NCI-H2196 treated with DMSO at 0.1 percent for 48 hours (cell line): Measurements from ENCODE around the gene DISP2.
A peak's percentile ranks its signal among the peaks of the same experiment; 100 is the strongest.

Source experiments
- DNase-seq: peaks from one replicate; lab custom pipeline; 2025; ENCODE audit not compliant: unreplicated experiment; lab: John Stamatoyannopoulos, UW

Gene DISP2, protein sequence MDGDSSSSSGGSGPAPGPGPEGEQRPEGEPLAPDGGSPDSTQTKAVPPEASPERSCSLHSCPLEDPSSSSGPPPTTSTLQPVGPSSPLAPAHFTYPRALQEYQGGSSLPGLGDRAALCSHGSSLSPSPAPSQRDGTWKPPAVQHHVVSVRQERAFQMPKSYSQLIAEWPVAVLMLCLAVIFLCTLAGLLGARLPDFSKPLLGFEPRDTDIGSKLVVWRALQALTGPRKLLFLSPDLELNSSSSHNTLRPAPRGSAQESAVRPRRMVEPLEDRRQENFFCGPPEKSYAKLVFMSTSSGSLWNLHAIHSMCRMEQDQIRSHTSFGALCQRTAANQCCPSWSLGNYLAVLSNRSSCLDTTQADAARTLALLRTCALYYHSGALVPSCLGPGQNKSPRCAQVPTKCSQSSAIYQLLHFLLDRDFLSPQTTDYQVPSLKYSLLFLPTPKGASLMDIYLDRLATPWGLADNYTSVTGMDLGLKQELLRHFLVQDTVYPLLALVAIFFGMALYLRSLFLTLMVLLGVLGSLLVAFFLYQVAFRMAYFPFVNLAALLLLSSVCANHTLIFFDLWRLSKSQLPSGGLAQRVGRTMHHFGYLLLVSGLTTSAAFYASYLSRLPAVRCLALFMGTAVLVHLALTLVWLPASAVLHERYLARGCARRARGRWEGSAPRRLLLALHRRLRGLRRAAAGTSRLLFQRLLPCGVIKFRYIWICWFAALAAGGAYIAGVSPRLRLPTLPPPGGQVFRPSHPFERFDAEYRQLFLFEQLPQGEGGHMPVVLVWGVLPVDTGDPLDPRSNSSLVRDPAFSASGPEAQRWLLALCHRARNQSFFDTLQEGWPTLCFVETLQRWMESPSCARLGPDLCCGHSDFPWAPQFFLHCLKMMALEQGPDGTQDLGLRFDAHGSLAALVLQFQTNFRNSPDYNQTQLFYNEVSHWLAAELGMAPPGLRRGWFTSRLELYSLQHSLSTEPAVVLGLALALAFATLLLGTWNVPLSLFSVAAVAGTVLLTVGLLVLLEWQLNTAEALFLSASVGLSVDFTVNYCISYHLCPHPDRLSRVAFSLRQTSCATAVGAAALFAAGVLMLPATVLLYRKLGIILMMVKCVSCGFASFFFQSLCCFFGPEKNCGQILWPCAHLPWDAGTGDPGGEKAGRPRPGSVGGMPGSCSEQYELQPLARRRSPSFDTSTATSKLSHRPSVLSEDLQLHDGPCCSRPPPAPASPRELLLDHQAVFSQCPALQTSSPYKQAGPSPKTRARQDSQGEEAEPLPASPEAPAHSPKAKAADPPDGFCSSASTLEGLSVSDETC (N-terminal part only)

DNA sequence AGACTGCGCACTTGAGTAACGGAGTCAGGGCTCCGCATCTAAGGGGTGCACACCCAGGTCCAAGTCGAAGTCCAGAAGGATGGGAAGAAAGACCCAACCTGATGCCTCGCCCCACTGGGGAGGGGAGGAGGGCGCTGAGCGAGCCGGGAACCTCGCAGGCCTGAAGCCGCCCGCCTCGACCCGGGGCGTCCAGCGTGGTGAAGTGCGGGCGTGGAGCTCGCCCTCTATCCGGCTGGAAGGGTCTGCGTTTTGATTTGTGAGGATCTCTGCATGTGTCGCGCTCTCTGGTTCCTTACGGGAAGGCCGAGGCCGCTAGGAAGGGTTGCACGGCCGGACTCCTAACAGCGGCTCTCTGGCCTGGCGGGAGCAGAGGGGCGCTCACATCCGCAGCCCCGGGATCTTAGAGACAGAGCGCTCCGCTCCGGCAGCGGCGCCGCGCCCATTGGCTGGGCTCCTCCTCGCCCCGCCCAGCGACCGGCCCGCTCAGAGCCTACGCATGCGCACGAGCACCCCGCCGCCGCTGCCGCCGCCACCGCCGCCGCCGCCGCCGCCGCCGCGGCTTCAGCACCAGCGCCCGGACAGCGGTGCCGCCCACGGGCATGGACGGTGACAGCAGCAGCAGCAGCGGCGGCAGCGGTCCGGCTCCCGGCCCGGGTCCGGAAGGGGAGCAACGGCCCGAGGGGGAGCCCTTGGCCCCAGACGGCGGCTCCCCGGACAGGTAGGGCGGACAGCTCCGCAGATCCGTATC lies at the start of gene DISP2:
Gene DISP2 (plus strand): TSS at position 497 of the 748 bp plus-strand sequence. CDS start 103 bp downstream, at position 600.
- DNase-seq = peak; percentile 56

DNA sequence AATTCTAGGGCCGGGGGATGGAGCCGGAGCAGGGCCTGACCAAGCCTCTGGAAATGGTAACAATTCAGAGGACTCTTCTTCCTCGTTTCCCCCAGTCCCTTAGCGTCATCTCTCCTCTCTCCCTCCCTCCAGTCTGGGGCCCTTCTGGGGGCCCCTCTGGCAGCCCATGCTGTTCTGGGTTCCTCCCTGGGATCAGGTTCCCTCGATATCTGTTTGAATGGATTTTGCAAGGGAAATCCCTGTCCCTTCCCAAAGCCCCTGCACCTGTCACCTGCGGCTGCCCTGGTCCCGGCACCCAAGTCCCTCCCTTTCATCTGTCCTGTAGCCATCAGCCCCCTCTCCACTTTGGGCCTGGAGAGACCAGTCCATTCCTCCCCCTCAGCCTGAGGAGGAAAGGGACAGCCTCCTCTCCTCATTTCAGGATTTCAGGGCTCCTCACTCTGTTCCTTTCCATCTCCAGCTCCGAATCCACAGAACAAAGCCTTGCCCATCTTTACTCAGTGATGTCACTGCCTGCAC lies 48.6 kb upstream of the DISP2 start:
- DNase-seq = no peak

DNA sequence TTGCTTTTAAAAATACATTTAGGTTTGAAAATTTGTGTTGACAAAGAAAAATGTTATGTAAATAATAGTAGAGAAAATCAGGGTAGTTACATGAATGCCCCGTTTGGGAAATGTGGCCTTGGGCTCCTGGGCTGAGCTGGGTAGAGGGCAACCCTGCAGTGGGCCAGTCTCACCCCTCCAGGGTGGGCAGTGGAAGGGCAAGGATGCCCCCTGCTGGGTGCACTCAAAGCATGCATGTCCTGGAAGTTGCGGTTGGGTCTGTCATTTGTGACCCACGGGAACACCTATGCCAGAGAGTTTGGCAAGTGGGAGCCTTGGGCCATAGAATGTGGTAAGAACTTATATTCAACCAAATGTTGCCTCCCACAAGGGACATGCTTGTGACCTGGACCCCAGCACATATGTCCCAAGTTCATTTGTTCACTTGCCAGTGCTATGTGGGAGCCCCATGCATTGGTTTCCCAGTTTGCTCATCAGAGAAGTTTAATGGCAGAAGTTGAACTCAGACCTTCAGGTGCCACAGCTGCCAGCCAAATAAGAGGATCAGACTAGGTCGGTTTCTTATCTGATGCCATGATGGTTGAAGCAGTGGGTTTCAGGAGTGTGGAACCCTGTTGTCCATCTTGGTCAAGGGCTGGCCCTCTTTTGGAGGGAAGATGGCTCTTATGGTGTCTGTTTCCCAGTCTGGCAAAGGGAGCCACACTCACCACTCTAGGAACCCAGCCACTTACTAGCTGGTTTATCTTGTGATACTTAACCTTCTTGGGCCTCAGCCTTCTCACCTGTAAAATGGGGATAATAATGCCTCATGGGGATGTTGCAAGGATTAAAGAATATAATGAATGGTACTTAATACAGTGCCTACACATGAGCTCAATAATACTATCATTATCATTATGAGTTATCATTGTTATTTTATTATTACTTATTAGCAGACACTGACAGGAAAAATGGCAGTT lies 47.7 kb upstream of the DISP2 start:
- DNase-seq = no peak

DNA sequence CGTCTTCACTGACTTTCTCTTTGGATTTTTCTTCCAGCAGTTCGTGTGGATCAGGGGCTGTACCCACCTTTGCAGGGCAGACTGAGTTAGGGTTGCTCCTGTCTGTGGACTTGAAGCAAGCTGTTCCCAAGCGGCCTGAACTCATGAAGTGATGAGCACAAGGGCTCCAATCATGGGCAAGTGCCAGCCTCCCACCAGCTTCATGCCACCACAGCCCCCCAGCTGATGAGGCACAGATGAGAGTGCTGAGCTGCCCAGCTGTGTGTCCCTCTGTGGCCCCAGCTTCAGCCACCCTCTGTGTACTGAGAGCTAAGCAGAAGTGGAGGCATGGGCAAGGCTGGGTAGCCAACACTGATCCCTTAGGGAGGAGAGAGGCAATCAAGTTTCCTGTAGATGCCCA lies 47.0 kb upstream of the DISP2 start:
- no peak for DNase-seq

DNA sequence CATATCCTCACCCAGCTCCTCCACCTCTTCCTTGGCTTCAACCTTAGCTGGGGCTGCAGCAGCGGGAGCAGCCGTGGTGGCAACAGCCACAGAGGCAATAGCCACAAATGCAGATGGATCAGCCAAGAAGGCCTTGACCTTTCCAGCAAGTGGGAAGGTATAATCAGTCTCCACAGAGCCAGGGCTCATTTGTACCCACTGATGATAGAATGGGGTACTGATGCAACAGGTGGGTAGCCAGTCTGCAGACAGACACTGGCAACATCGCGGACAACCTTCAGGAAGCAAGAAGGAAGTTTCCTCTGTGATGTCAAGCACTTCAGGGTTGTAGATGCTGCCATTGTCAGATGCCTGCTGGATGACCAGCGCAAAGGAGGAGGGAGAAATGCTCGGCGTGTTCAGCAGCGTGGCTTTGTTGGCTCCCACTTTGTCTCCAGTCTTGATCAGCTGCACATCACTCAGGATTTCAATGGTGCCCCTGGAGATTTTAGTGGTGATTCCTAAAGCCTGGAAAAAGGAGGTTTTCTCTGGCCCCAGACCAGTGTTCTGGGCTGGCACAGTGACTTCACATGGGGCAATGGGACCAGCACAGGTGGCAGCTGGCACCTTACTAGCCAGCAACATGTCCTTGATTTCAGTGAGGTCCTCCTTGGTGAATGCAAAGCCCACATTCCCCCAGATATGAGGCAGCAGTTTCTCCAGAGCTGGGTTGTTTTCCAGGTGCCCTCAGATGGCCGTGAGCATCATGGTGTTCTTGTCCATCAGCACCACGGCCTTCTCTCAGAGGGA lies 45.5 kb upstream of the DISP2 start:
- no peak for DNase-seq

DNA sequence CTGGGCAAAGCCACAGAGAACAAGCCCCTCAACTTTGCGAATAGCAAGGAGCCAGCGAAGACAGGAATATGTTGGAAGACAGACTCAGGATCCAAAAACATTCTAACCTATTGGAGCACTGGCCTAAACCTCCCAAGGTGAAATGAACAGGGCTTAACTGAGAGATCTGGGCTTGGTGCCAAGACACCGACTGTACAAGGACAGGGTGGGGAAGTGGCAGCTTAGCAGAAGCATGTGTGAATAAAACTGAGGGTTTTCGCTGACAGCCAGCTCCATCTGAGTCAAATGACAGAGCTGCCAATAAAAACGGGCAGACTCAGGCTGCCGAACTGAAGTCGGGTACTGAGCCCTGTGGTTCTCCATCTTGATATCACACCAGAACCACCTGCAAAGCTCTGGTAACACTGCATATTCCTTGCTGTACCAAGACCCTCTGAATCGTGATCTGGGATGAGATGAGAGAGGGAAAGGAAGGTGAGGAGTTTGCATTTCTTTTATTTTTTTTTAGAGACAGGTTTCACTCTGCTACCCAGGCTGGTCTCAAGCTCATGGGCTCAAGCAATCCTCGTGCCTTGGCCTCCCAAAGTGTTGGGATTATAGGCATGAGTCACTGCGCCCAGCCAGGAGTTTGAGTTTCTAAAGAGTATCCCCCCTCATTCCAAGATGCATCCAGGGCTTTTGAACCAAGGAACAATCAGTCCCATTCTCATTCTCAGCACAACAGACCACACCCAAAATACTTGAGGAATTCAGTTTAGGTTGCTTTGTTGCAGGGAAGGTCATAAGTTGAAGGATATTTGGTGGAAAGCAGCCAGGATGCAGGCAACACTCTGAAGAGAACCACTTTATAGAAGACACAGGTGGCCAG lies 44.3 kb upstream of the DISP2 start:
- no peak for DNase-seq

DNA sequence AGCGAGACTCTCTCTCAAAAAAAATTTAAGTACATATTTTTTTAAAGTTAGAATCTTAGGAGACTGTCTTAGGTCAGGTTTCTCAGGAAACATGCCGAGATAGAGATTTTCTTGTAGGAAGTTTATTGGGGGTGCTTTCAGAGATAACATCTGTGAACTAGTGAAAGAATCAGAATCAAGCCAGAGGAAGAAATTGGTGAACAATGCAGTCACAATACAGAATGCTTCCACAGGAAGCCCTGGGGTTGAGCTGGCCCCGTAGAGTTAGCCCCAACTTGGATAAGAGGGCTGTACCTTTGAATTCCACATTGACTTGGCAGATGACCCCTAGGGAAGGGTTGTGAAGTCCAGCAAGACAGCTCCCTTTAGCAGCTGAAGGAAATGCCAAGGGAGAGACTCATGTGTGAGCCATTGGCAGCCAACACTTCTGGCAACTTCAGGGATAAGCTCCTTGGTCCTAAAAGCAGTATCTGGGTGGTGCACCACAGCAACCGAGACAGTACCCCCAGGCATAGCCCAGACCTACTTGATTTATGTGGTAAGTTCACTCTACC lies 43.2 kb upstream of the DISP2 start:
- DNase-seq = no peak

DNA sequence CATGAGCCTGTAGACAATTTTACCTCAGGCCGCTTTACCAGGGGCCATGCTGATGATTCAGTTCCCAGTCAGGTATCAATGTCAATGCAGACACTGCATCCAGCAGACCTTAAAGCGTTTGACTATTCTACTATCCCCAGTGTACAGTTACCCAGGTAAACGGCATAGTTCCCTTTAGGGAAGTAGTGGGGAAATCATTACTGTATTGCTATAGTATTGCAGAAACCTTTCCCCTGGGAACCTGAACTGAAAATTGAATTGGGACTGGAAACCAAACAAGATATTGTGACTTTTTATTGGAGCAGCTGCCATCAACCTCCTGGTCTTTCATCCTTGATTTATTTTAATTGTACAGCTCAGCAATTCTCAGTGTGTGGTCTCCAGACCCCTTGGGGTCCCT lies 41.1 kb upstream of the DISP2 start:
- no peak for DNase-seq

DNA sequence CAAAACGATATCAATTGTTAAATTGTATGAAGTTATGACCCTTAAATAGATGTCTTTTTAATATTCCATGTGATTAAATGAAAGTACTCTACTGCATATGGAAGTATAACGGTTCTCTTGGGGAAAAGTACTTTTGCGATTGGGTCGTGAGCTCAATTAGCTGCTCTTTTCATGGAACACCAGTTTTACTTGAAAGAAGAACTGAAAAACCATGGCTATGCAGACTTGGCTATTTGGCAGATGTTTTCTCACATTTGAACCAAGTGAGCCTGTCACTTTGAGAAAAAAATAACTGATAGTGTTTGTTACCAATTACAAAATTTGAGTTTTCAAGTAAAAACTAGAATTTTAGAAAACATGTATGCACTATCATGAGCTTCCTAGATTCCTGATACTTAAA lies 40.4 kb upstream of the DISP2 start:
- no peak for DNase-seq

DNA sequence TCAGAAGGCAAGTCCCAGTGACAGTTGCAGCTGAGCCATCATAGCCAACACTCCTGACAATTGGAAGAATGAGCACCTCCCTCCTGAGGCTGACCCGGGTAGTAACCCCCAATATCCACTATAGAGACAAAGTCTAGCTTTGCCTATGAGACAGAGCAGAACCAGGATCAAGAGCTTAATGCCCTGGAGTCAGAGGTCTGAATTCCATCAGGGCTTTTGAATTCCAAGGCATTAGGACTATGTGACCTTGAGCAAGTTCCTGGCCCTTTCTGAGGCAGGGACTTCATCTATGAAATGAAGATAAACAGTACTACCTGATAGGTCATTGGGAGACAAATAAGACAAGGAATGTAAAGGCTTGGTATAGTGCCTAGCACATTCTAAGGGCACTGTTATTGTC lies 37.6 kb upstream of the DISP2 start:
- DNase-seq = no peak

DNA sequence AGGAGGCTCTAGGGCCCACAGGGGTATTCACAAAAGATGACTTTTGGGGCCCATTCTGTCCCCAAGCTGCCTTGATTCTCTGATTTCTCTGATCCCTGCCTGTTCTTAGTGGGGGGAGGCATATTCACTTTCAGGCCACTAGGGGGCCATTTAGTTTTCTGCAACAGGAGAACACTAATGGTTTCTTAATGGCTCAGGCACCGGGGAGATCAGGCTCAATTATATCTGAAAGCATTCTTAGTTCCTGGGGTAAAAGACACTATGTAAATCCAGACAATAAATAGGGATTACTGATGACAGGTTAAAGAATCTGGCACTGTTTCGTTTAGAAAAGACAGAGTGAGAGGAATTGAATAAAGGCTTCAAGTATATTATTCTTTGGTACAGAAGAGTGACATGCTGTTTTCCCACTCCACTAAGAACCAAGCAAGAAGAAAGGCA lies 37.1 kb upstream of the DISP2 start:
- no peak for DNase-seq

DNA sequence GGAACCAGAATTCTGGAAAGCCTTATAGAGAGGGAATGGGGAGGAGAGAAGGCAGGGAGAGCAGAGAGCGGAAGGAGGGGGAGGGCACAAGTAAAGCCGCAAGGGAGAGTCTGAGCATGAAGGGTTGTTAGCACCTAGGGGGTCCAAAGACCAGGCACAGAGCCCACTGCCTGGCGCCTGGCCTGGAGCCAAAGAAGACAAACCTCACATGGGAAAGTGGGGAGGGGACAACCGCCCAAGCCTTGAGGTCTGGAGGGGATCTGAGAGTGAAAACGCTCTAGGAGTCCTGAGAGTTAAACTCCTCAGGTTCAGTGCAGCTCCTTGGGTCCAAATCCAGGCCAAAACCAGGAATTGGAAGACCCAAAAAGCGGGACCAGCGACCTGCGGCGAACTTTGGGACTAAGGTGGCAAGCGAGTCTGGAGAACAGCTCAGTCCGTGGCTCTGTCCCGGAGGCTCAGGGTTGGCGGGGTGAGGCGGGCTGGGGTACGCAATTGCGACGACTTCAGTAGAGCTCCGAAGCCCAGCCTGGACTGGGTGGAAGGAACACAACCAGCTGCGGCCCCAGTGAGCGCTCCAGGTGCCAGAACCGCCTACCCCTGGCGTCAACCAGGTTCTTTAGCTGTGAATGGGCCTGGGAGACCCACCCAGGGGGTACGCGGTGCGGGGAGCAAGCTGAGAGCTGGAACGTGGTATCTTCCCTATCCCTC lies 35.3 kb upstream of the DISP2 start:
- DNase-seq = no peak

DNA sequence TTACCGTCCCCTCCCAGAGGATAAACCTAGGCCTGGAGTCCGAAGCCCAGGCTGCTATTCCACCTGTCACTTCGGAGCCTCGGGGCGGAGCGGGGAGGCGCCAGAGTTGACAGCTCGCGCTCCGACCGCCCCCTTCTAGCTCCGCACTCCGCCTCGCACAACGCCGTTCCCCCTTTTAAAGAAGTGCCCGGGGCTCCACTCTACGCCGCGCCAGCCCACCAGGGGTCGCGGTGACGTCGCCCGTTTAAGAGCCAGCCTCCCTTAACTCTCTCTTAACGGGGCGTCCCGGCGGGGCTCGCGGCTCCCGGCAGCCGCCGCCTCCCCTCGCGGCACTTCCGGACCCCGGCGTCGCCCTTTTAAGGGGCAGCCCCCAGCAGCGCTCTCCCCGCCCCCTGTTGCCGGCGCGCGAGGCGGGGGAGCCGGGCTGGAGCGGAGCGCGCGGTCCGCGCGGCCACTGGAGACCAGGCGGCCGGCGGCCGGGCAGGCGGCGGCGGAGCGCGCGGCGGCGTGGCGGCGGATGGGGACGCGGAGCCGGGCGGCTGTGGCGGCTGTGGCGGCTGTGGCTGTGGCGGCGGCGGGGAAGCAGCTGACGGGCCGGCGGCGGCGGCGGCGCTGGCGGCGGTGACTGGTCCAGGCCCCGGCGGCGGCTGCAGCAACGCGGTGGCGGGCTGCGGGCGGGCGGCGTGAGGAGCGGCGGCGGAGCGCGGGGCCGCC lies 34.6 kb upstream of the DISP2 start, which contains the start of gene INAFM2:
Gene INAFM2 (plus strand): TSS at position 454 of the 714 bp plus-strand sequence. CDS start 364 bp downstream, outside the sequence.
- peak; percentile 47 for DNase-seq

DNA sequence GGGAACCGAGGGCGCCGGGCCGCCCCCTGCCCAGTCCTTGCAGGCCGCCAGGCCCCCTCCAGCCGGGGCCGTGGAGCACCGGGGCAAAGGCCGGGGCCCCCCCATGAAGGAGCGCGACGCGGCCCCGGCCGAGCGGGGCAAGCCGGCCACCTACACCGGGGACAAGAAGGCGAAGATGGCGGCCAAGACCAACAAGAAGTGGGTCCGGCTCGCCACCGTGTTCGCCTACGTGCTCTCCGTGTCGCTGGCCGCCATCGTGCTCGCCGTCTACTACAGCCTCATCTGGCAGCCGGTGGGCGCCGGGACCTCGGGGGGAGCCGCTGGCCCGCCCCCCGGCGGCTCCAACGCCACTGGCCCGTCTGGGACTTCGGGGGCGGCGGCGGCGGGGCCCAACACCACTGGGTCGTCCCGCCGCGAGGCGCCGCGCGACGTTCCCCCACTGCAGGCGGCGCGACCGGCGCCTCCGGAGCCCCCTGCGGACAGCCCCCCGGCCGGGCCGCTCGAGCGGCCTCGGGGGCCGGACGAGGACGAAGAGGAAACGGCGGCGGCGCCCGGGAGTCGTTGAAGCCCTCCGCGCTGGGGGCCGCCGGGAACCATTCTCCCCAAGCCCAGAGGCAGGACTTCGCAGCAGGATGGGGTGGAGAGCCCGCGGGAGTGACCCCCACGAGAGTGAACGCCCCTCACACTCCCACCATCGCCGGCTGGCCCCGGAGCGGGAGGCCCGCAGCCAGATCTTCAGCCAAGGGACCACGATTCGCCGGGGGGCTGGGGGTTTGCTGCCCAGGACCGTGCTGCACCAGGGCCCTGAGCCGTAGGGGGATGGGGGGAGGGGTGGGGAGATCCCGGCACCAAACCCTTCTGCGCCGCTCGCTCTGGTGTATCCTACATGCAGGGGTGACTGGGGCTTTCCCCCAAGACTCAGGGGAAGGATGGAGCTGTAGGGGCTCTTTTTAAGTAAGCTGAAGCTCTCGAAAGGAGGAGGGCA lies 33.8 kb upstream of the DISP2 start:
- DNase-seq = no peak
